HepG2 (cell line): ENCODE results near the gene CNOT8. TPM values are rescaled to one million over a fixed set of nuclear protein-coding genes. Genes with fewer than 3 reads are reported as not detected.

Experiments
- ETV6 ChIP-seq: sonication (generic); formaldehyde crosslinking; conservative IDR thresholded peaks from 2 replicates; pipeline ENCODE4 v1.4.0; 2020; ENCODE audit warnings: missing genetic modification reagents
- HNF4G ChIP-seq, 2 experiments: sonication (generic) in 1 of 2; formaldehyde crosslinking in 1 of 2; IDR thresholded peaks; 2 replicates each; pipeline versions ENCODE4 v1.4.0 to v1.6.1; 2011 to 2020; ENCODE audit warnings: borderline replicate concordance in 2 of 2, low read depth in 2 of 2, mild to moderate bottlenecking in 2 of 2, low read length in 1 of 2, missing genetic modification reagents in 1 of 2, moderate library complexity in 1 of 2
- NFIC ChIP-seq: IDR thresholded peaks from 2 replicates; pipeline ENCODE4 v1.6.1; 2012; ENCODE audit warnings: mild to moderate bottlenecking, low read length, inconsistent platforms
- NR2F1 ChIP-seq, 2 experiments: fragments of 450-650 bp in 1 of 2; formaldehyde crosslinking in 1 of 2; IDR thresholded peaks; 2 replicates each; pipeline versions ENCODE4 v1.5.0 to v1.6.1; 2016 to 2020; ENCODE audit warnings: mild to moderate bottlenecking in 1 of 2, missing compliant biosample characterization in 1 of 2, missing genetic modification reagents in 1 of 2, moderate library complexity in 1 of 2
- PAX8 ChIP-seq: sonication (generic); formaldehyde crosslinking; IDR thresholded peaks from 2 replicates; pipeline ENCODE4 v1.8.0; 2022; ENCODE audit warnings: mild to moderate bottlenecking, missing genetic modification reagents, borderline replicate concordance
- RFXAP ChIP-seq: sonication (generic); formaldehyde crosslinking; IDR thresholded peaks from 2 replicates; pipeline ENCODE4 v1.4.0; 2020; ENCODE audit warnings: missing genetic modification reagents, borderline replicate concordance
- TOE1 ChIP-seq: sonication (generic); formaldehyde crosslinking; IDR thresholded peaks from 2 replicates; pipeline ENCODE4 v1.4.0; 2020; ENCODE audit warnings: mild to moderate bottlenecking, missing genetic modification reagents
- ZC3H4 ChIP-seq: sonication (generic); formaldehyde crosslinking; IDR thresholded peaks from 2 replicates; pipeline ENCODE4 v1.4.0; 2020; ENCODE audit warnings: missing genetic modification reagents, borderline replicate concordance
- ZNF564 ChIP-seq: sonication (generic); formaldehyde crosslinking; IDR thresholded peaks from 2 replicates; pipeline ENCODE4 v1.8.1; 2023; ENCODE audit warnings: mild to moderate bottlenecking, missing genetic modification reagents
- ZNF644 ChIP-seq: IDR thresholded peaks from 2 replicates; pipeline ENCODE4 v1.6.1; 2016; ENCODE audit warnings: low read depth
- polyA plus RNA-seq, 8 experiments: library from polyadenylated mRNA; depleted of rRNA in 3 of 8; stranded (reverse) in 7 of 8; unstranded in 1 of 8; fragments of >200 nt; fragmentation: Illumina TruSeq in 4 of 8; extraction: Trizol in 4 of 8; gene quantifications; 2 replicates each; pipeline versions ENCODE4 v1.2.1 to v1.2.3, GENCODE V29; 2011 to 2016; ENCODE audit warnings: low read depth in 4 of 8, missing spikeins in 1 of 8, mixed read lengths in 1 of 8; ENCODE audit not compliant: insufficient read depth in 1 of 8
- total RNA-seq, 5 experiments: library from RNA; depleted of rRNA; stranded (reverse); fragments of >200 nt; fragmentation: Illumina TruSeq; extraction: Trizol; gene quantifications; 2 replicates each; pipeline ENCODE4 v1.2.3, GENCODE V29; 2016; ENCODE audit warnings: low read depth in 1 of 5
- TF ChIP-seq, protein P1 (sequence below): sonication (generic); formaldehyde crosslinking; IDR thresholded peaks from 2 replicates; pipeline ENCODE4 v1.5.0; 2020; ENCODE audit warnings: mild to moderate bottlenecking, missing genetic modification reagents, borderline replicate concordance
- TF ChIP-seq, protein P2 (sequence below): sonication (generic); formaldehyde crosslinking; IDR thresholded peaks from 2 replicates; pipeline ENCODE4 v1.9.0; 2022; ENCODE audit warnings: missing genetic modification reagents, mild to moderate bottlenecking, borderline replicate concordance
- TF ChIP-seq, protein P3 (sequence below): sonication (generic); formaldehyde crosslinking; IDR thresholded peaks from 2 replicates; pipeline ENCODE4 v1.8.0; 2022; ENCODE audit warnings: missing genetic modification reagents, mild to moderate bottlenecking, moderate library complexity, borderline replicate concordance
- TF ChIP-seq, protein P4 (sequence below): sonication (generic); IDR thresholded peaks from 2 replicates; pipeline ENCODE4 v1.6.1; 2016; ENCODE audit warnings: low read depth, borderline replicate concordance
- TF ChIP-seq, protein P5 (sequence below): sonication (generic); formaldehyde crosslinking; IDR thresholded peaks from 2 replicates; pipeline ENCODE4 v1.5.1; 2020; ENCODE audit warnings: missing genetic modification reagents, mild to moderate bottlenecking, borderline replicate concordance

CNOT8 gene
- total and polyA plus RNA-seq, 2 of the 13 experiments (the other 11 are each of a cell fraction or from before 2014, with no cell fraction given) = 37.1 to 74.9 TPM

DNA sequence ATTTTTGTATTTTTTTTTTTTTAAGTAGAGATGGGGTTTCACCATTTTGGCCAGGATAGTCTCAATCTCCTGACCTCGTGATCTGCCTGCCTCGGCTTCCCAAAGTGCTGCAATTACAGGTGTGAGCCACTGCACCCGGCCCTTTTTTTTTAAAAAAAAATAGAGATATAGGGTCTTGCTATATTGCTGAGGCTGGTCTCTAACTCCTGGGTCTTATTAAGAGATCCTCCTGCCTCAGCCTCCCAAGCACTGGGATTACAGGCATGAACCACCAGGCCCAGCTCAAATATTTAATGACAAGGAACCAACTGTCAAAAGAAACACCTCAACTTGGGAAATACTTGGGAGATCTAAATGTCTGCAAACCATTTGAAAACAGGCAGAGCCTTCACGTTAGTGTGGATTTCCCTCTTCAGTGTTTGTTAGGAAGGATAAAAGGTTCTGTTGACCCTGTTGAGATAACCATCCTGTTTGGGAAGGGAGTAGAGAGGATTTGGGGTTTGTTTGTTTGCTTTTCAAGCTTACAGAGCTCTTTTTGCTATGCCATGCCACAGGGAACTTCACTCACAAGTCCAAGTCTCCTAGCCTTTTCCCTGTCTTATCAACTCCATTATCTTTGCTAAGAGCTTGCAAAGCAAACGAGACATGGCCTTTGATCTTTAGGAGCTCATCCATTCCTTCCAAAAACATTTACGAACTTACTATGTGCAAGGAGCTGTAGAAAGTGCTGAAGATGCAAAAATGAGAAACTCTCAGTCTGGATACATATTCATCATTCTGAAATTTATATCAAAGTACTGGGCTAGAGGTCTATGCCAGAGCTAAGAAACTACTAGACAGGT, 15.5 kb upstream of the CNOT8 start (continued):
- TF ChIP-seq, protein P1, sequence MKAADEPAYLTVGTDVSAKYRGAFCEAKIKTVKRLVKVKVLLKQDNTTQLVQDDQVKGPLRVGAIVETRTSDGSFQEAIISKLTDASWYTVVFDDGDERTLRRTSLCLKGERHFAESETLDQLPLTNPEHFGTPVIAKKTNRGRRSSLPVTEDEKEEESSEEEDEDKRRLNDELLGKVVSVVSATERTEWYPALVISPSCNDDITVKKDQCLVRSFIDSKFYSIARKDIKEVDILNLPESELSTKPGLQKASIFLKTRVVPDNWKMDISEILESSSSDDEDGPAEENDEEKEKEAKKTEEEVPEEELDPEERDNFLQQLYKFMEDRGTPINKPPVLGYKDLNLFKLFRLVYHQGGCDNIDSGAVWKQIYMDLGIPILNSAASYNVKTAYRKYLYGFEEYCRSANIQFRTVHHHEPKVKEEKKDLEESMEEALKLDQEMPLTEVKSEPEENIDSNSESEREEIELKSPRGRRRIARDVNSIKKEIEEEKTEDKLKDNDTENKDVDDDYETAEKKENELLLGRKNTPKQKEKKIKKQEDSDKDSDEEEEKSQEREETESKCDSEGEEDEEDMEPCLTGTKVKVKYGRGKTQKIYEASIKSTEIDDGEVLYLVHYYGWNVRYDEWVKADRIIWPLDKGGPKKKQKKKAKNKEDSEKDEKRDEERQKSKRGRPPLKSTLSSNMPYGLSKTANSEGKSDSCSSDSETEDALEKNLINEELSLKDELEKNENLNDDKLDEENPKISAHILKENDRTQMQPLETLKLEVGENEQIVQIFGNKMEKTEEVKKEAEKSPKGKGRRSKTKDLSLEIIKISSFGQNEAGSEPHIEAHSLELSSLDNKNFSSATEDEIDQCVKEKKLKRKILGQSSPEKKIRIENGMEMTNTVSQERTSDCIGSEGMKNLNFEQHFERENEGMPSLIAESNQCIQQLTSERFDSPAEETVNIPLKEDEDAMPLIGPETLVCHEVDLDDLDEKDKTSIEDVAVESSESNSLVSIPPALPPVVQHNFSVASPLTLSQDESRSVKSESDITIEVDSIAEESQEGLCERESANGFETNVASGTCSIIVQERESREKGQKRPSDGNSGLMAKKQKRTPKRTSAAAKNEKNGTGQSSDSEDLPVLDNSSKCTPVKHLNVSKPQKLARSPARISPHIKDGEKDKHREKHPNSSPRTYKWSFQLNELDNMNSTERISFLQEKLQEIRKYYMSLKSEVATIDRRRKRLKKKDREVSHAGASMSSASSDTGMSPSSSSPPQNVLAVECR (CRISPR knock-in tag) = peak; percentile 51; the same call in 1 of the 2 replicates
- no peak for TF ChIP-seq ZC3H4 (CRISPR knock-in tag)
- peak; percentile 88; the same call in 1 of the 2 replicates for TF ChIP-seq NFIC
- TF ChIP-seq NR2F1 (CRISPR knock-in tag; IDR thresholded peaks at IDR 0.05) = no peak
- TF ChIP-seq ETV6 (CRISPR knock-in tag) = 0 out of 2 replicates have a peak, but pooled peaks have one; percentile 49
- TF ChIP-seq, protein P2, sequence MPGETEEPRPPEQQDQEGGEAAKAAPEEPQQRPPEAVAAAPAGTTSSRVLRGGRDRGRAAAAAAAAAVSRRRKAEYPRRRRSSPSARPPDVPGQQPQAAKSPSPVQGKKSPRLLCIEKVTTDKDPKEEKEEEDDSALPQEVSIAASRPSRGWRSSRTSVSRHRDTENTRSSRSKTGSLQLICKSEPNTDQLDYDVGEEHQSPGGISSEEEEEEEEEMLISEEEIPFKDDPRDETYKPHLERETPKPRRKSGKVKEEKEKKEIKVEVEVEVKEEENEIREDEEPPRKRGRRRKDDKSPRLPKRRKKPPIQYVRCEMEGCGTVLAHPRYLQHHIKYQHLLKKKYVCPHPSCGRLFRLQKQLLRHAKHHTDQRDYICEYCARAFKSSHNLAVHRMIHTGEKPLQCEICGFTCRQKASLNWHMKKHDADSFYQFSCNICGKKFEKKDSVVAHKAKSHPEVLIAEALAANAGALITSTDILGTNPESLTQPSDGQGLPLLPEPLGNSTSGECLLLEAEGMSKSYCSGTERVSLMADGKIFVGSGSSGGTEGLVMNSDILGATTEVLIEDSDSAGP (CRISPR knock-in tag) = no peak
- no peak for TF ChIP-seq PAX8 (CRISPR knock-in tag)
- TF ChIP-seq, protein P3, sequence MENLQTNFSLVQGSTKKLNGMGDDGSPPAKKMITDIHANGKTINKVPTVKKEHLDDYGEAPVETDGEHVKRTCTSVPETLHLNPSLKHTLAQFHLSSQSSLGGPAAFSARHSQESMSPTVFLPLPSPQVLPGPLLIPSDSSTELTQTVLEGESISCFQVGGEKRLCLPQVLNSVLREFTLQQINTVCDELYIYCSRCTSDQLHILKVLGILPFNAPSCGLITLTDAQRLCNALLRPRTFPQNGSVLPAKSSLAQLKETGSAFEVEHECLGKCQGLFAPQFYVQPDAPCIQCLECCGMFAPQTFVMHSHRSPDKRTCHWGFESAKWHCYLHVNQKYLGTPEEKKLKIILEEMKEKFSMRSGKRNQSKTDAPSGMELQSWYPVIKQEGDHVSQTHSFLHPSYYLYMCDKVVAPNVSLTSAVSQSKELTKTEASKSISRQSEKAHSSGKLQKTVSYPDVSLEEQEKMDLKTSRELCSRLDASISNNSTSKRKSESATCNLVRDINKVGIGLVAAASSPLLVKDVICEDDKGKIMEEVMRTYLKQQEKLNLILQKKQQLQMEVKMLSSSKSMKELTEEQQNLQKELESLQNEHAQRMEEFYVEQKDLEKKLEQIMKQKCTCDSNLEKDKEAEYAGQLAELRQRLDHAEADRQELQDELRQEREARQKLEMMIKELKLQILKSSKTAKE = peak; percentile 87
- TF ChIP-seq, protein P4, sequence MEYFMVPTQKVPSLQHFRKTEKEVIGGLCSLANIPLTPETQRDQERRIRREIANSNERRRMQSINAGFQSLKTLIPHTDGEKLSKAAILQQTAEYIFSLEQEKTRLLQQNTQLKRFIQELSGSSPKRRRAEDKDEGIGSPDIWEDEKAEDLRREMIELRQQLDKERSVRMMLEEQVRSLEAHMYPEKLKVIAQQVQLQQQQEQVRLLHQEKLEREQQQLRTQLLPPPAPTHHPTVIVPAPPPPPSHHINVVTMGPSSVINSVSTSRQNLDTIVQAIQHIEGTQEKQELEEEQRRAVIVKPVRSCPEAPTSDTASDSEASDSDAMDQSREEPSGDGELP = peak; percentile 10; the same call in 1 of the 2 replicates
- TF ChIP-seq, protein P5, sequence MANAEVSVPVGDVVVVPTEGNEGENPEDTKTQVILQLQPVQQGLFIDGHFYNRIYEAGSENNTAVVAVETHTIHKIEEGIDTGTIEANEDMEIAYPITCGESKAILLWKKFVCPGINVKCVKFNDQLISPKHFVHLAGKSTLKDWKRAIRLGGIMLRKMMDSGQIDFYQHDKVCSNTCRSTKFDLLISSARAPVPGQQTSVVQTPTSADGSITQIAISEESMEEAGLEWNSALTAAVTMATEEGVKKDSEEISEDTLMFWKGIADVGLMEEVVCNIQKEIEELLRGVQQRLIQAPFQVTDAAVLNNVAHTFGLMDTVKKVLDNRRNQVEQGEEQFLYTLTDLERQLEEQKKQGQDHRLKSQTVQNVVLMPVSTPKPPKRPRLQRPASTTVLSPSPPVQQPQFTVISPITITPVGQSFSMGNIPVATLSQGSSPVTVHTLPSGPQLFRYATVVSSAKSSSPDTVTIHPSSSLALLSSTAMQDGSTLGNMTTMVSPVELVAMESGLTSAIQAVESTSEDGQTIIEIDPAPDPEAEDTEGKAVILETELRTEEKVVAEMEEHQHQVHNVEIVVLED (CRISPR knock-in tag) = no peak
- peak; percentile 15; the same call in 1 of the 2 replicates for TF ChIP-seq ZNF644 (CRISPR knock-in tag)
- TF ChIP-seq TOE1 (CRISPR knock-in tag) = 0 out of 2 replicates have a peak, but pooled peaks have one; percentile 47
- TF ChIP-seq HNF4G (IDR thresholded peaks at IDR 0.05; ENCODE audit: borderline replicate concordance, low read depth, low read length) = peak; percentile 72; the same call in 1 of the 2 replicates
- TF ChIP-seq HNF4G (CRISPR knock-in tag; IDR thresholded peaks at IDR 0.05; ENCODE audit: borderline replicate concordance, low read depth) = peak; percentile 64; the same call in 1 of the 2 replicates
- TF ChIP-seq RFXAP (CRISPR knock-in tag) = no peak
- TF ChIP-seq ZNF564 (CRISPR knock-in tag) = 0 out of 2 replicates have a peak, but pooled peaks have one; percentile 58
